Neural cell (in vitro differentiated cells): ENCODE measurements around the gene MRPS15. TPM values are rescaled to one million over a fixed set of nuclear protein-coding genes. Genes with fewer than 3 reads are reported as not detected.

Source experiments
- H2AFZ ChIP-seq: fragments of 200-600, 300-800 bp; sonication (generic), shearing (Covaris generic); 2 replicates; pipeline ENCODE4 v1.6.0; 2014; ENCODE audit warnings: low read depth, mild to moderate bottlenecking, antibody characterized with exemption, low read length, moderate library complexity
- H3F3A ChIP-seq: fragments of 200-600 bp; shearing (Covaris generic); 2 replicates; pipeline ENCODE4 v1.6.1; 2016; ENCODE audit warnings: mild to moderate bottlenecking, moderate library complexity, mixed read lengths, antibody characterized with exemption, low read length; ENCODE audit not compliant: insufficient read depth, poor library complexity, severe bottlenecking
- H3K27ac ChIP-seq: fragments of 200-600, 300-800 bp; sonication (generic), shearing (Covaris generic); 2 replicates; pipeline ENCODE4 v1.5.1; 2014; ENCODE audit warnings: mild to moderate bottlenecking, low read length, moderate library complexity
- H3K27me3 ChIP-seq: fragments of 300-800, 200-600 bp; sonication (generic), shearing (Covaris generic); 2 replicates; pipeline ENCODE4 v1.6.0; 2014; ENCODE audit warnings: mild to moderate bottlenecking, low read depth, low read length, moderate library complexity; ENCODE audit not compliant: insufficient read depth
- H3K36me3 ChIP-seq: fragments of 300-800, 200-600 bp; sonication (generic), shearing (Covaris generic); 2 replicates; pipeline ENCODE4 v1.5.1; 2014; ENCODE audit warnings: mild to moderate bottlenecking, antibody characterized with exemption, low read length, moderate library complexity; ENCODE audit not compliant: insufficient read depth
- H3K4me2 ChIP-seq: fragments of 300-800, 200-600 bp; sonication (generic), shearing (Covaris generic); 2 replicates; pipeline ENCODE4 v1.6.0; 2014; ENCODE audit warnings: mild to moderate bottlenecking, low read length
- H3K4me3 ChIP-seq: fragments of 300-800, 200-600 bp; sonication (generic), shearing (Covaris generic); 2 replicates; pipeline ENCODE4 v1.5.1; 2014; ENCODE audit warnings: mild to moderate bottlenecking, low read length, moderate library complexity
- H3K79me2 ChIP-seq: fragments of 200-600 bp; shearing (Covaris generic); replicated peaks from 2 replicates; pipeline ENCODE4 v1.6.0; 2014; ENCODE audit warnings: mild to moderate bottlenecking, low read length, moderate library complexity; ENCODE audit not compliant: insufficient read depth
- H3K9ac ChIP-seq: fragments of 300-800, 200-600 bp; sonication (generic), shearing (Covaris generic); 2 replicates; pipeline ENCODE4 v1.6.1; 2016; ENCODE audit warnings: mild to moderate bottlenecking, low read length, mixed read lengths
- H3K9me2 ChIP-seq: fragments of 200-600 bp; shearing (Covaris generic); 2 replicates; pipeline ENCODE4 v1.6.1; 2016; ENCODE audit warnings: mild to moderate bottlenecking, low read length, mixed read lengths; ENCODE audit not compliant: insufficient read depth
- H3K9me3 ChIP-seq: fragments of 200-600, 300-800 bp; sonication (generic), shearing (Covaris generic); 2 replicates; pipeline ENCODE4 v1.6.1; 2016; ENCODE audit warnings: mild to moderate bottlenecking, mixed run types, low read length, moderate library complexity, mixed read lengths
- H4K20me1 ChIP-seq: fragments of 200-600 bp; shearing (Covaris generic); 2 replicates; pipeline ENCODE4 v1.6.1; 2016; ENCODE audit warnings: mild to moderate bottlenecking, mixed run types; ENCODE audit not compliant: insufficient read depth
- CTCF ChIP-seq: fragments of 450-650 bp; IDR thresholded peaks from 2 replicates; pipeline ENCODE4 v1.5.1; 2014; ENCODE audit warnings: antibody characterized with exemption, mild to moderate bottlenecking, moderate library complexity; ENCODE audit not compliant: poor library complexity, severe bottlenecking
- EP300 ChIP-seq: fragments of 450-650 bp; conservative IDR thresholded peaks from 2 replicates; pipeline ENCODE4 v1.6.1; 2014; ENCODE audit warnings: antibody characterized with exemption, mild to moderate bottlenecking, moderate library complexity; ENCODE audit not compliant: poor library complexity, severe bottlenecking
- EZH2 ChIP-seq: fragments of 200-600, 300-800 bp; shearing (Covaris generic), sonication (generic); IDR thresholded peaks from 2 replicates; pipeline ENCODE4 v1.6.1; 2014; ENCODE audit warnings: antibody characterized with exemption, low read length, borderline replicate concordance, mild to moderate bottlenecking; ENCODE audit not compliant: insufficient read depth, poor library complexity, severe bottlenecking
- MXI1 ChIP-seq: fragments of 450-650 bp; conservative IDR thresholded peaks from 2 replicates; pipeline ENCODE4 v1.6.1; 2014; ENCODE audit warnings: antibody characterized with exemption, mild to moderate bottlenecking; ENCODE audit not compliant: poor library complexity, severe bottlenecking
- POLR2AphosphoS5 ChIP-seq: IDR thresholded peaks from 2 replicates; pipeline ENCODE4 v1.6.1; 2012
- RAD21 ChIP-seq: fragments of 450-650 bp; conservative IDR thresholded peaks from 2 replicates; pipeline ENCODE4 v1.6.1; 2014; ENCODE audit warnings: antibody characterized with exemption, mild to moderate bottlenecking, moderate library complexity
- REST ChIP-seq: IDR thresholded peaks from 2 replicates; pipeline ENCODE4 v1.6.1; 2012; ENCODE audit warnings: borderline replicate concordance
- SMC3 ChIP-seq: fragments of 450-650 bp; conservative IDR thresholded peaks from 2 replicates; pipeline ENCODE4 v1.6.1; 2014; ENCODE audit warnings: antibody characterized with exemption, mild to moderate bottlenecking, moderate library complexity; ENCODE audit not compliant: poor library complexity
- TAF1 ChIP-seq: IDR thresholded peaks from 2 replicates; pipeline ENCODE4 v1.6.1; 2012; ENCODE audit warnings: low read depth
- polyA plus RNA-seq: library from polyadenylated mRNA; depleted of rRNA; stranded (reverse); fragments of >200 nt; gene quantifications from 2 replicates; pipeline ENCODE4 v1.2.3, GENCODE V29; 2014

Gene MRPS15
- polyA plus RNA-seq, 1 donor from 2014 or later = 65.6 TPM

- Histone ChIP-seq H3K27me3 (no peaks in the 10 kb centered on the region), H3K9me2 (no peaks in the 10 kb centered on the region), H3K79me2 (no peaks in the 10 kb centered on the region), H3K27ac (no peak overlapping the region), H3K9ac (no peak overlapping the region), H3K9me3 (no peaks in the 10 kb centered on the region), H4K20me1 (no peaks in the 10 kb centered on the region), H3K4me3 (no peak overlapping the region), H3K4me2 (no peak overlapping the region), H3F3A (no peaks in the 10 kb centered on the region), H2AFZ (no peak overlapping the region), H3K36me3 (no peaks in the 10 kb centered on the region)
- no peak for TF ChIP-seq EP300
- TF ChIP-seq TAF1 = no peak
- TF ChIP-seq SMC3 = no peak
- no peak for TF ChIP-seq RAD21
- TF ChIP-seq REST = no peak
- no peak for TF ChIP-seq POLR2AphosphoS5
- no peak for TF ChIP-seq MXI1
- TF ChIP-seq CTCF = no peak
- TF ChIP-seq EZH2 = no peak
These were observed 17.9 kb upstream of the MRPS15 start for GRCh38 chr1:36481771-36482723.

- Histone ChIP-seq H3K9ac (no peak overlapping the region), H3F3A (no peaks in the 10 kb centered on the region), H4K20me1 (no peaks in the 10 kb centered on the region), H3K79me2 (no peaks in the 10 kb centered on the region), H2AFZ (no peak overlapping the region), H3K9me3 (no peaks in the 10 kb centered on the region), H3K36me3 (no peaks in the 10 kb centered on the region), H3K27ac (no peak overlapping the region), H3K9me2 (no peaks in the 10 kb centered on the region), H3K4me2 (no peak overlapping the region), H3K4me3 (no peak overlapping the region), H3K27me3 (no peaks in the 10 kb centered on the region)
- TF ChIP-seq RAD21 (no peak), MXI1 (no peak), TAF1 (no peak), SMC3 (no peak), CTCF (no peak), POLR2AphosphoS5 (no peak)
These were observed 16.9 kb upstream of the MRPS15 start for GRCh38 chr1:36481091-36481490.
